Body of pancreas (tissue), 4 donors: ENCODE data around the gene NHSL1.

ENCODE experiments used
- CTCF ChIP-seq, 7 experiments: fragments of 450-650 bp in 4 of 7; fragments of 200-600 bp in 3 of 7; sonication (generic) in 3 of 7; IDR thresholded peaks; one replicate each; pipeline ENCODE4 v1.5.1; 2016 to 2019; ENCODE audit warnings: antibody characterized with exemption in 7 of 7
- POLR2A ChIP-seq, 3 donors: fragments of 450-650 bp; IDR thresholded peaks; one replicate each; pipeline ENCODE4 v1.6.1; 2016; ENCODE audit warnings: antibody characterized with exemption in 3 of 3, mild to moderate bottlenecking in 2 of 3

- no peak for TF ChIP-seq POLR2A (IDR thresholded peaks at IDR 0.05)
- TF ChIP-seq CTCF (IDR thresholded peaks at IDR 0.05): no peak
These were observed 121.5 kb downstream of the NHSL1 start, which contains the start of gene SMIM28 for GRCh38 chr6:138377844-138378243.
